Bronchial epithelial cell (primary cell): ENCODE results near the gene NUP214. TPM values are rescaled to one million over a fixed set of nuclear protein-coding genes. Genes with fewer than 3 reads are reported as not detected.
A peak's percentile ranks its signal among the peaks of the same experiment; 100 is the strongest.

ENCODE experiments used
- DNase-seq: peaks from one replicate; pipeline ENCODE4 v3.0.0-alpha.2; 2010; ENCODE audit warnings: low read depth
- FAIRE-seq: peaks from 2 replicates; lab custom pipeline; 2011; peaks lifted over from hg19 to GRCh38; lab: Jason Lieb, UNC
- H3K27me3 ChIP-seq: 2 replicates; pipeline ENCODE4 v1.5.1; 2011; ENCODE audit warnings: low read length; ENCODE audit not compliant: control insufficient read depth, insufficient read depth
- H3K36me3 ChIP-seq: 2 replicates; pipeline ENCODE4 v1.5.1; 2011; ENCODE audit warnings: low read length; ENCODE audit not compliant: control insufficient read depth, insufficient read depth
- H3K4me3 ChIP-seq: 2 replicates; pipeline ENCODE4 v1.5.1; 2011; ENCODE audit warnings: mild to moderate bottlenecking, low read depth, low read length, control low read depth
- CTCF ChIP-seq: IDR thresholded peaks from 2 replicates; pipeline ENCODE4 v1.5.1; 2011; ENCODE audit warnings: mild to moderate bottlenecking, moderate library complexity, low read length, control low read depth, inconsistent platforms; ENCODE audit not compliant: insufficient read depth, severe bottlenecking
- total RNA-seq: library from RNA; depleted of rRNA; stranded (reverse); fragments of >200 nt; gene quantifications from 2 replicates; pipeline ENCODE4 v1.2.1, GENCODE V29; 2014

NUP214 gene
- total RNA-seq, 1 donor from 2014 or later: 8.4 TPM

- TF ChIP-seq CTCF: no peak
- FAIRE-seq (no peak), DNase-seq (no peak)
- H3K27me3 ChIP-seq: peaks cover 3% of the 10 kb centered on the region
- H3K4me3 ChIP-seq: no peak overlapping the region
- H3K36me3 ChIP-seq: no peaks in the 10 kb centered on the region
Observed at GRCh38 chr9:131091352-131091992, 33.9 kb upstream of the NUP214 start.

- H3K27me3 ChIP-seq: peaks cover 6% of the 10 kb centered on the region
- DNase-seq (no peak), FAIRE-seq (no peak)
- H3K36me3 ChIP-seq: no peaks in the 10 kb centered on the region
- H3K4me3 ChIP-seq: no peak overlapping the region
- no peak for TF ChIP-seq CTCF
Observed at GRCh38 chr9:131092030-131092429, 33.4 kb upstream of the NUP214 start.

- H3K36me3 ChIP-seq: no peaks in the 10 kb centered on the region
- no peak for DNase-seq
- FAIRE-seq: no peak
- peaks cover 8% of the 10 kb centered on the region for H3K27me3 ChIP-seq
- TF ChIP-seq CTCF: no peak
- no peak overlapping the region for H3K4me3 ChIP-seq
Observed at GRCh38 chr9:131092548-131093440, 32.6 kb upstream of the NUP214 start.

GRCh38 chr9:131094015-131094414, 31.4 kb upstream of the NUP214 start:
- FAIRE-seq (no peak), DNase-seq (no peak)
- no peak overlapping the region for H3K4me3 ChIP-seq
- no peaks in the 10 kb centered on the region for H3K36me3 ChIP-seq
- H3K27me3 ChIP-seq: peaks cover 9% of the 10 kb centered on the region
- TF ChIP-seq CTCF: no peak

- DNase-seq (peak; percentile 29), FAIRE-seq (no peak)
- TF ChIP-seq CTCF: no peak
- Histone ChIP-seq H3K4me3 (no peak overlapping the region), H3K27me3 (peaks cover 9% of the 10 kb centered on the region), H3K36me3 (no peaks in the 10 kb centered on the region)
Observed at GRCh38 chr9:131094622-131095021, 30.8 kb upstream of the NUP214 start.
